ENCODE data around the gene EFHD2.

EFHD2 gene

GRCh38 chr1:15476927-15477326, 67.2 kb downstream of the EFHD2 start:
- DNase-seq (ENCODE audit: low read depth), result no peak

- DNase-seq (ENCODE audit: low read depth), result no peak
Measured at GRCh38 chr1:15477646-15478212, 68.0 kb downstream of the EFHD2 start.
